ENCODE data around the gene NREP. TPM values are rescaled to one million over a fixed set of nuclear protein-coding genes. Genes with fewer than 3 reads are reported as not detected.

Gene NREP
- total RNA-seq, 1 donor from 2014 or later, result 38.6 TPM

Other genes with a start within 250 kb of the NREP start
- gene STARD4, start 244.7 kb downstream of the NREP start, total RNA-seq, result 3.8 TPM

All from left ventricle myocardium superior (tissue), 1 donor.